PC-3 (cell line): ENCODE measurements around the gene C2CD4A.

ENCODE experiments used
- EZH2phosphoT487 ChIP-seq: fragments of 300-600 bp; sonication (generic); IDR thresholded peaks from 2 replicates; pipeline ENCODE4 v1.6.1; 2018; ENCODE audit warnings: mild to moderate bottlenecking, antibody characterized with exemption, low read length, borderline replicate concordance
- TF ChIP-seq, protein P1 (sequence below): fragments of 300-600 bp; sonication (generic); conservative IDR thresholded peaks from 2 replicates; pipeline ENCODE4 v1.5.1; 2017; ENCODE audit warnings: antibody characterized with exemption, low read depth, mild to moderate bottlenecking, low read length

DNA sequence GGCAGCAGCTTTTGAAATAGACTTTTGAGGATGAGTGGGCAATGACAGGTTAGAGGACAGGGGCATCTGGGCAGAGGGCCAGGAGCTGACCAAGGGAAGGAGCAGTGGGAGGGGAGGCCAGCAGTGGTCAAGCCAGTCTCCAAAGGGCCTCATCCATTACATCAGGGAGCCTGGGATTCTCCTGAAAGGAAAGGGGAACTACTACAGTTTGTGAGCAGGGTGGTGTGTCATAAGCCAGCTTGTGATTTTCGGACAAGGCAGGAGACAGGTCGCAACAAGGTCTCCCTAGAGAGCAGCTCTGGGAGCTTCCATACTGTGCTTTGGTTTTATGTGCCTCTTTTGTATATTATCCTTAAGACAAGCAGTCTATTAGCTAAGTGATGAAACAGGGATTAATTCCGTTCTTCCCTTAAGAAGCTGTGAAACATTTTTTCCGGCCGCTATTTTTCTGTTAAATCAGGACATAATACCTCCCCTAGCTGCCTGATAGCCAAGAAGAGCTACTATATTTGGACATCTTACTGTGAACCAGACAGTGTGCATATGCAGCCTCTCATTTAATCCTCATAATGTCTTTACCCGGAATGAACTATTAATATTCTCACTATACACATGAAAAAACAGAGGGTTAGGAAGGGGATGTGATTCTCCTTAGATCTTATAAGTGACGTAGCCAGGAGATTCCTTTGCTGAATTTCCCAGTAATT lies 51.9 kb downstream of the C2CD4A start:
- TF ChIP-seq, protein P1, sequence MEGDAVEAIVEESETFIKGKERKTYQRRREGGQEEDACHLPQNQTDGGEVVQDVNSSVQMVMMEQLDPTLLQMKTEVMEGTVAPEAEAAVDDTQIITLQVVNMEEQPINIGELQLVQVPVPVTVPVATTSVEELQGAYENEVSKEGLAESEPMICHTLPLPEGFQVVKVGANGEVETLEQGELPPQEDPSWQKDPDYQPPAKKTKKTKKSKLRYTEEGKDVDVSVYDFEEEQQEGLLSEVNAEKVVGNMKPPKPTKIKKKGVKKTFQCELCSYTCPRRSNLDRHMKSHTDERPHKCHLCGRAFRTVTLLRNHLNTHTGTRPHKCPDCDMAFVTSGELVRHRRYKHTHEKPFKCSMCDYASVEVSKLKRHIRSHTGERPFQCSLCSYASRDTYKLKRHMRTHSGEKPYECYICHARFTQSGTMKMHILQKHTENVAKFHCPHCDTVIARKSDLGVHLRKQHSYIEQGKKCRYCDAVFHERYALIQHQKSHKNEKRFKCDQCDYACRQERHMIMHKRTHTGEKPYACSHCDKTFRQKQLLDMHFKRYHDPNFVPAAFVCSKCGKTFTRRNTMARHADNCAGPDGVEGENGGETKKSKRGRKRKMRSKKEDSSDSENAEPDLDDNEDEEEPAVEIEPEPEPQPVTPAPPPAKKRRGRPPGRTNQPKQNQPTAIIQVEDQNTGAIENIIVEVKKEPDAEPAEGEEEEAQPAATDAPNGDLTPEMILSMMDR: no peak
- no peak for TF ChIP-seq EZH2phosphoT487
